ENCODE results near the gene CDK5.
"Not testable (repeated sequence)": the region's sequence is repeated elsewhere in the genome, so short reads cannot be mapped to it uniquely, and the experiment has no call there.

The CDK5 gene

GRCh38 chr7:151056666-151057505 lies 811 bp downstream of the CDK5 start:
- DNase-seq (ENCODE audit: low spot score): no peak

GRCh38 chr7:151056283-151056665 lies 1.4 kb downstream of the CDK5 start:
- no peak for DNase-seq (ENCODE audit: low spot score)

GRCh38 chr7:151053751-151054150 lies 3.9 kb downstream of the CDK5 start:
- no peak for DNase-seq (ENCODE audit: low spot score)

GRCh38 chr7:151053096-151053495 lies 4.6 kb downstream of the CDK5 start:
- no peak for DNase-seq (ENCODE audit: low spot score)

- peak; percentile 67 for DNase-seq (ENCODE audit: low spot score)
These were observed 6.6 kb downstream of the CDK5 start for GRCh38 chr7:151051108-151051507.

- DNase-seq (ENCODE audit: low spot score): no peak
These were observed 8.7 kb downstream of the CDK5 start for GRCh38 chr7:151048911-151049463.

GRCh38 chr7:151047976-151048815 lies 9.5 kb downstream of the CDK5 start, which contains the start of gene ASIC3:
TSS of gene ASIC3 (plus strand) at chr7:151048531. CDS start at chr7:151048886, 355 bp downstream.
- no peak for DNase-seq (ENCODE audit: low spot score)

GRCh38 chr7:151046603-151047573 lies 10.8 kb downstream of the CDK5 start:
- DNase-seq (ENCODE audit: low spot score): peak; percentile 63

GRCh38 chr7:151045967-151046366 lies 11.7 kb downstream of the CDK5 start:
- DNase-seq (ENCODE audit: low spot score): no peak

GRCh38 chr7:151045262-151045661 lies 12.4 kb downstream of the CDK5 start:
- DNase-seq (ENCODE audit: low spot score): no peak

- DNase-seq (ENCODE audit: low spot score): no peak
These were observed 13.7 kb downstream of the CDK5 start for GRCh38 chr7:151043959-151044358.

- DNase-seq (ENCODE audit: low spot score): not testable (repeated sequence)
These were observed 14.2 kb downstream of the CDK5 start for GRCh38 chr7:151043449-151043848.

- DNase-seq (ENCODE audit: low spot score): no peak
These were observed 16.9 kb downstream of the CDK5 start for GRCh38 chr7:151040616-151041375.

GRCh38 chr7:151039850-151040548 lies 17.7 kb downstream of the CDK5 start:
- DNase-seq (ENCODE audit: low spot score): no peak

GRCh38 chr7:151038951-151039849 lies 18.5 kb downstream of the CDK5 start:
- DNase-seq (ENCODE audit: low spot score): peak; percentile 88

- no peak for DNase-seq (ENCODE audit: low spot score)
These were observed 21.8 kb downstream of the CDK5 start for GRCh38 chr7:151035902-151036301.

GRCh38 chr7:151035026-151035717 lies 22.5 kb downstream of the CDK5 start:
- no peak for DNase-seq (ENCODE audit: low spot score)

GRCh38 chr7:151034312-151035025 lies 23.2 kb downstream of the CDK5 start:
- no peak for DNase-seq (ENCODE audit: low spot score)
